Measurements from ENCODE around the gene ATG7. TPM values are rescaled to one million over a fixed set of nuclear protein-coding genes. Genes with fewer than 3 reads are reported as not detected.

Gene ATG7
- total RNA-seq, 1 donor from 2014 or later: 23.0 TPM

DNA sequence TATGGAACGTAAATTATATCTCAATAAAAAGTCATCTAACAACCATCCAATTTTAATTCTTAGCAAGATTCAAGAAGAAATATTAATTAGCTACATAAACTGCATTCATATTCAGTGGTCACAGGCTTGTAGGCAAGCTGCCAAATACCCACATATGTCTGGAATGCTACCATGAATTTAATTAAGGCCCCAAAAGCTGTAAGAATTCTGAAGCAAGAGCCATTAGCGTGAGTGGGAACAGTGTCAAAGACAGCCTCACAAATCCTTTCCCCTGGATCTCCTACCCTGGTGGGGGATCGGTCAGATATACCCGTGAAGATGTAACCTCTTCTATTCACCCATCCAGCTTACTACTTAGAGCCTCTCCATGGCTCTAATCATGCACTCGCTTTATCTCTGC lies 40.0 kb downstream of the ATG7 start:
- TF ChIP-seq, protein P1, sequence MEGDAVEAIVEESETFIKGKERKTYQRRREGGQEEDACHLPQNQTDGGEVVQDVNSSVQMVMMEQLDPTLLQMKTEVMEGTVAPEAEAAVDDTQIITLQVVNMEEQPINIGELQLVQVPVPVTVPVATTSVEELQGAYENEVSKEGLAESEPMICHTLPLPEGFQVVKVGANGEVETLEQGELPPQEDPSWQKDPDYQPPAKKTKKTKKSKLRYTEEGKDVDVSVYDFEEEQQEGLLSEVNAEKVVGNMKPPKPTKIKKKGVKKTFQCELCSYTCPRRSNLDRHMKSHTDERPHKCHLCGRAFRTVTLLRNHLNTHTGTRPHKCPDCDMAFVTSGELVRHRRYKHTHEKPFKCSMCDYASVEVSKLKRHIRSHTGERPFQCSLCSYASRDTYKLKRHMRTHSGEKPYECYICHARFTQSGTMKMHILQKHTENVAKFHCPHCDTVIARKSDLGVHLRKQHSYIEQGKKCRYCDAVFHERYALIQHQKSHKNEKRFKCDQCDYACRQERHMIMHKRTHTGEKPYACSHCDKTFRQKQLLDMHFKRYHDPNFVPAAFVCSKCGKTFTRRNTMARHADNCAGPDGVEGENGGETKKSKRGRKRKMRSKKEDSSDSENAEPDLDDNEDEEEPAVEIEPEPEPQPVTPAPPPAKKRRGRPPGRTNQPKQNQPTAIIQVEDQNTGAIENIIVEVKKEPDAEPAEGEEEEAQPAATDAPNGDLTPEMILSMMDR (IDR thresholded peaks at IDR 0.05; ENCODE audit: partially characterized antibody, unreplicated experiment): no peak
- H3K27ac Mint-ChIP-seq (ENCODE audit: unreplicated experiment): no peak overlapping the region
- H3K4me3 Mint-ChIP-seq (ENCODE audit: unreplicated experiment): no peak overlapping the region
- peaks cover 2% of the 10 kb centered on the region for H3K4me1 Mint-ChIP-seq (ENCODE audit: low read depth, unreplicated experiment)
- H3K9me3 Mint-ChIP-seq (ENCODE audit: unreplicated experiment): no peaks in the 10 kb centered on the region
- no peaks in the 10 kb centered on the region for H3K27me3 Mint-ChIP-seq (ENCODE audit: unreplicated experiment)
- DNase-seq: no peak
- H3K36me3 Mint-ChIP-seq (ENCODE audit: unreplicated experiment): no peaks in the 10 kb centered on the region

DNA sequence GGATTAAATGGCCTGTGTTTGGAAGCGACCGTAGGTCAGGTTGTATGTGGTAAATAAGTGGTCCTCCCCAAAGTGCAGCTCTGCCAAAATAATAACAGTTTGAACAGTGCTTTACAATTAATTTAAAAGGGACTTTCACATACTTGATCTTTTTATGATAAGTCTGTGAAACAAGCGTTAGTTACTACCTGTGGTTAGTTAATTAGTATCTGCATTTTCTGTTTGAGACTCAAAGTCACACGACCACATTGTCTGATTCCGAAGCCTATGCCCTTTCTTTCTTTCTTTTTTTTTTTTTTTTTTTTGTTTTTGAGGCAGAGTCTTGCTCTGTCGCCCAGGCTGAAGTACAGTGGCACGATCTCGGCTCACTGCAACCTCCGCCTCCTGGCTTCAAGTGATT lies 45.1 kb downstream of the ATG7 start:
- H3K9me3 Mint-ChIP-seq (ENCODE audit: unreplicated experiment): no peaks in the 10 kb centered on the region
- no peaks in the 10 kb centered on the region for H3K4me1 Mint-ChIP-seq (ENCODE audit: low read depth, unreplicated experiment)
- no peak overlapping the region for H3K27ac Mint-ChIP-seq (ENCODE audit: unreplicated experiment)
- no peaks in the 10 kb centered on the region for H3K36me3 Mint-ChIP-seq (ENCODE audit: unreplicated experiment)
- H3K4me3 Mint-ChIP-seq (ENCODE audit: unreplicated experiment): no peak overlapping the region
- H3K27me3 Mint-ChIP-seq (ENCODE audit: unreplicated experiment): no peaks in the 10 kb centered on the region
- DNase-seq: no peak
- TF ChIP-seq, protein P1 (IDR thresholded peaks at IDR 0.05; ENCODE audit: partially characterized antibody, unreplicated experiment): no peak

DNA sequence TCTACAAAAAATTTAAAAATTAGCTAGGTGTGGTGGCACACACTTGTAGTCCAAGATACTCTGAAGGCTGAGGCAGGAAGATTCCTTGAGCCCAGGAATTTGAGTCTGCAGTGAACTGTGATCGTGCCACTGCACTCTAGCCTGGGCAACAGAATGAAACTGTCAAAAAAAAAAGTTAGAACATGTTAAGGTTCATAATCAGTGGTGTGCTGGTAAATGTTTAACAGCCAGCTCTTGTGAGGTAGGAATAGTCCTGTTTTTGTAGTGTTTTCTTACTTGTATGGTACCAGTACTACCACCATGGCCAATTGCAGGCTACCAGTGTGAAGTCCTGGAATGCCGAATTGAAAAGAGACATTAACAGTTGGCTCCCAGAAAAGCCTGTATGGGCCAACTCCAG lies 50.7 kb downstream of the ATG7 start:
- Mint-ChIP-seq H3K4me3 (ENCODE audit: unreplicated experiment) (no peak overlapping the region), H3K27me3 (ENCODE audit: unreplicated experiment) (peaks cover 3% of the 10 kb centered on the region), H3K4me1 (ENCODE audit: low read depth, unreplicated experiment) (no peaks in the 10 kb centered on the region), H3K9me3 (ENCODE audit: unreplicated experiment) (no peaks in the 10 kb centered on the region), H3K36me3 (ENCODE audit: unreplicated experiment) (peaks cover 6% of the 10 kb centered on the region), H3K27ac (ENCODE audit: unreplicated experiment) (no peak overlapping the region)
- TF ChIP-seq, protein P1 (IDR thresholded peaks at IDR 0.05; ENCODE audit: partially characterized antibody, unreplicated experiment): no peak
- DNase-seq: no peak

DNA sequence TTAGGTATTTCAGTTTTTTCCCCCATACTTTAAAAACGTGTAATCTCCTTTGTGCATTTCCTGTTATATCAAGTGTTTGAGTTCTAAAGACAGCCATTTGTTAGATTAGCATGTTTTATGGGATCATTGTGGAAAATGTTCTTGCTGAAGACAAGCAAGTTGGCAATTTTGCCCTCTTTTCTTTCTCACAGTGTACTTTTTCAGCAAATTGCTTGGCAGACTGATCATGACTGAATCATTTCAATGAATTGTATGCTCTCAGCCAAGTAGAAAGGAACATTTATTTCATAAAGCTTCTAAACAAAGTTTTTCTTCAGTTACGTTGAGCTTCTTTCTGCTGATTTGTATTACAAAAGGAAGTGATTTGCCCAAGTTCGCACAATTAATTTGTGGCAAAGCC lies 51.6 kb downstream of the ATG7 start:
- H3K36me3 Mint-ChIP-seq (ENCODE audit: unreplicated experiment): peaks cover 6% of the 10 kb centered on the region
- no peak overlapping the region for H3K27ac Mint-ChIP-seq (ENCODE audit: unreplicated experiment)
- no peak for DNase-seq
- no peaks in the 10 kb centered on the region for H3K4me1 Mint-ChIP-seq (ENCODE audit: low read depth, unreplicated experiment)
- no peaks in the 10 kb centered on the region for H3K9me3 Mint-ChIP-seq (ENCODE audit: unreplicated experiment)
- H3K27me3 Mint-ChIP-seq (ENCODE audit: unreplicated experiment): peaks cover 3% of the 10 kb centered on the region
- no peak overlapping the region for H3K4me3 Mint-ChIP-seq (ENCODE audit: unreplicated experiment)
- TF ChIP-seq, protein P1 (IDR thresholded peaks at IDR 0.05; ENCODE audit: partially characterized antibody, unreplicated experiment): no peak

DNA sequence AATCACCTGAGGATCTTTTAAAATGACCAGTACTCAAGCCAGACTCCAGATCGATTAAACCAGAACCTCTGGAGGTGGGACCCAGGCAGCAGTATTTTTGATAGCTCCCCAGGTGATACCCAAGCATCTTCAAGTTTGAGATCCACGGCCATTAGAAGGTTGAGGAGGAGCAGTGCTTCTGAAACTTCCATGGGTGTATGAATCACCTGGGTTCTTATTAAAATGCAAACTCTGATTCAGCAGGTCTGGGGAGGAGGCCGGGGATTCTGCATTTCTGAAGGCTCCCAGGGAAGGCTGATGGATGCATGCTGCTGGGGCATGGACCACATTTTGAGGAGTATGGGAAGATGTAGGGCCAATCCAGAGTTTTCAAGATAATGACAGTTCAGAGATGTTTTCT lies 55.4 kb downstream of the ATG7 start:
- Mint-ChIP-seq H3K27me3 (ENCODE audit: unreplicated experiment) (peaks cover 2% of the 10 kb centered on the region), H3K4me3 (ENCODE audit: unreplicated experiment) (no peak overlapping the region), H3K4me1 (ENCODE audit: low read depth, unreplicated experiment) (no peaks in the 10 kb centered on the region), H3K9me3 (ENCODE audit: unreplicated experiment) (no peaks in the 10 kb centered on the region), H3K27ac (ENCODE audit: unreplicated experiment) (no peak overlapping the region), H3K36me3 (ENCODE audit: unreplicated experiment) (peaks cover 6% of the 10 kb centered on the region)
- TF ChIP-seq, protein P1 (IDR thresholded peaks at IDR 0.05; ENCODE audit: partially characterized antibody, unreplicated experiment): no peak
- DNase-seq: no peak
